K562 (cell line): ENCODE measurements around the gene SLC25A28. TPM values are rescaled to one million over a fixed set of nuclear protein-coding genes. Genes with fewer than 3 reads are reported as not detected.

ENCODE experiments used
- CREB3L1 ChIP-seq: fragments of 450-650 bp; IDR thresholded peaks from 2 replicates; pipeline ENCODE4 v1.6.1; 2014; ENCODE audit warnings: low read depth, mild to moderate bottlenecking, moderate library complexity, borderline replicate concordance
- DIDO1 ChIP-seq: fragments of 450-650 bp; IDR thresholded peaks from 2 replicates; pipeline ENCODE4 v1.6.1; 2016; ENCODE audit warnings: low read depth, missing biosample characterization, missing genetic modification characterization
- EGR1 ChIP-seq: fragments of 450-650 bp; conservative IDR thresholded peaks from 2 replicates; pipeline ENCODE4 v1.6.1; 2017; ENCODE audit warnings: mild to moderate bottlenecking
- HNRNPL ChIP-seq: fragments of 200-400 bp; formaldehyde crosslinking; IDR thresholded peaks from 2 replicates; pipeline ENCODE4 v1.6.1; 2017; ENCODE audit warnings: low read depth, mild to moderate bottlenecking, low read length
- MAZ ChIP-seq, 2 experiments: fragments of 450-650 bp in 1 of 2; sonication (generic) in 1 of 2; formaldehyde crosslinking; IDR thresholded peaks in 1 of 2; conservative IDR thresholded peaks in 1 of 2; 2 replicates each; pipeline versions ENCODE4 v1.4.0 to v1.5.0; 2020; ENCODE audit warnings: mild to moderate bottlenecking in 1 of 2, missing genetic modification reagents in 1 of 2
- ZBTB40 ChIP-seq, 2 experiments: fragments of 450-650 bp in 1 of 2; sonication (generic) in 1 of 2; formaldehyde crosslinking in 1 of 2; IDR thresholded peaks; 2 replicates each; pipeline versions ENCODE4 v1.7.1 to v1.9.0; 2016 to 2022; ENCODE audit warnings: inconsistent platforms in 1 of 2, mild to moderate bottlenecking in 1 of 2, missing genetic modification reagents in 1 of 2
- ZNF589 ChIP-seq: fragments of 200-800 bp; sonication (Bioruptor generic); IDR thresholded peaks from 2 replicates; pipeline ENCODE4 v1.6.1; 2016; ENCODE audit warnings: low read depth, missing genetic modification characterization, missing compliant biosample characterization
- ZNF707 ChIP-seq: fragments of 250-450 bp; sonication (Bioruptor Pico); conservative IDR thresholded peaks from 2 replicates; pipeline ENCODE4 v1.8.0; 2022; ENCODE audit warnings: inconsistent platforms, mild to moderate bottlenecking, moderate library complexity
- ZNF77 ChIP-seq: fragments of 250-450 bp; sonication (Bioruptor Pico); IDR thresholded peaks from 2 replicates; pipeline ENCODE4 v1.5.0; 2020
- polyA plus RNA-seq, 8 experiments: library from polyadenylated mRNA; depleted of rRNA in 4 of 8; stranded (reverse) in 5 of 8; unstranded in 3 of 8; fragments of >200 nt; fragmentation: Nextera tagmentation in 2 of 8; fragmentation: Illumina TruSeq in 1 of 8; extraction: Ambion mirVana in 2 of 8; extraction: Trizol in 1 of 8; gene quantifications; 2 replicates each; pipeline versions ENCODE4 v1.2.1 to v1.2.3, GENCODE V29; 2011 to 2014; ENCODE audit warnings: inconsistent platforms in 1 of 8, missing spikeins in 1 of 8
- total RNA-seq, 7 experiments: library from RNA; depleted of rRNA in 6 of 7; stranded (reverse); fragments of >200 nt in 6 of 7; fragmentation: Illumina TruSeq in 2 of 7; extraction: Trizol in 2 of 7; gene quantifications; 2 replicates each; pipeline versions ENCODE4 v1.2.1 to v1.2.3, GENCODE V29; 2011 to 2021; ENCODE audit warnings: low replicate concordance in 1 of 7

The SLC25A28 gene
- total and polyA plus RNA-seq, 9 of the 15 experiments (the other 6 are each of a cell fraction or from before 2014, with no cell fraction given): 6.2 to 32.3 (median 18.8) TPM

DNA sequence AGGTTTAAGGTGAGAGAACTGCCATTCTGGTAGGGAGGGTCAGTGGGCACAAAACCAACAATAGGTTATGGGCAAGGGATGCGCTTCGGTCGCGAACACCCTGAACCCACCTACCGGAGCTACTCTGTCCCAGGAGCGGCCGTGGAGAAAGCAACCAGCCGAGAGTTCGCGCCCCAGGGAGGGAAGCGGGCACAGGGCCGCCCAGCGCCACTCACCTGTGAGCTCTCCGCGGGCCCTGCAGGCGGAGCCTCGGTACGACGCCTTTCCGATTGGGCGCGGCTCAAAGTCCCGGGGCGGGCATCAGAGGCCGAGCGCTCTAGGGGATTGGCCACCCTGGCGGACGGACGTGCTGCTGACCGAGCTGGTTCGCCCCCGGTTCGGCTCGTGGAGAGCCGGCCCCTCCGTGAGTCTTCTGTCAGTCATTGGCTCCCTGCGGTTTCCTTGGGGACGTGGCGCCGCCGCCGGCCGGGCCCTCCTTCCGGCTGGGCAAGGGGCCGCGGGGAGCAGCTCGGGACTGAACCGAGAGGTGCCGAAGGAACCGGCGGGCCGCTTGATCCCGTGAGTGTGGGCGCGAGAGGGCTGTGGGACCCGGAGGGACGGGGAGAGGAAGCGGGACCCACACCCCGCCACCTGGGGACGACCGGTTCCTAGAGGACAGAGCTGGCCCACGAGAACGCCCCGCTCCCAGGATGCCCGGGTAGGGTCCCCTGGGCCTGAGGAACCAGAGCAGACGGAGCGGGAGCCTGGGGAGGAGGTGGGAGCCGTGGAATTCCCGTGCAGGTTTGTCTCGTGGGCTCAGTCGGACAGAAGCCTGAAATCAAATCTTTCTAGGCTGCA, 39.0 kb upstream of the SLC25A28 start, which contains the start of gene ENTPD7 (continued):
- peak; percentile 69 for TF ChIP-seq CREB3L1
- peak; percentile 62; the same call in 1 of the 2 replicates for TF ChIP-seq ZBTB40 (IDR thresholded peaks at IDR 0.05)
- no peak for TF ChIP-seq ZBTB40 (CRISPR knock-in tag; IDR thresholded peaks at IDR 0.05)
- peak; percentile 41 for TF ChIP-seq EGR1
- TF ChIP-seq ZNF77 (CRISPR knock-in tag): no peak
- TF ChIP-seq ZNF589: no peak
- TF ChIP-seq HNRNPL: peak; percentile 77; the same call in 1 of the 2 replicates
- TF ChIP-seq ZNF707 (CRISPR knock-in tag): no peak
- no peak for TF ChIP-seq DIDO1 (tag)
- peak in 1 of 2 experiments; percentile 32; a peak in 2 of 4 replicates for TF ChIP-seq MAZ (CRISPR knock-in tag; conservative IDR thresholded peaks at IDR 0.05 in 1 of 2, IDR thresholded peaks at IDR 0.05 in 1 of 2)
